SK-N-SH (cell line): Measurements from ENCODE around the gene PEDS1. TPM values are rescaled to one million over a fixed set of nuclear protein-coding genes. Genes with fewer than 3 reads are reported as not detected.

Source experiments
- CTCF ChIA-PET: fragments of 300-600, 350-600 bp; formaldehyde crosslinking; extraction: SDS; loops from one replicate; lab custom pipeline; 2021; lab: Yijun Ruan, JAX
- POLR2A ChIA-PET: fragments of 350-600 bp; sonication (Branson Sonifier 250); formaldehyde crosslinking; extraction: SDS; loops from one replicate; lab custom pipeline; 2020; ENCODE audit warnings: antibody characterized with exemption, inconsistent platforms; lab: Yijun Ruan, JAX
- DNase-seq: peaks from one replicate; pipeline ENCODE4 v3.0.0; 2012
- H2AFZ ChIP-seq: fragments of 200-600 bp; sonication (generic); 2 replicates; pipeline ENCODE4 v1.8.1; 2016; ENCODE audit warnings: antibody characterized with exemption, mild to moderate bottlenecking, low read depth
- H3F3A ChIP-seq: fragments of 200-600 bp; sonication (generic); replicated peaks from 2 replicates; pipeline ENCODE3; 2016; ENCODE audit warnings: antibody characterized with exemption, mild to moderate bottlenecking; ENCODE audit not compliant: insufficient read depth
- H3K27ac ChIP-seq, 2 experiments: fragments of 200-500 bp in 1 of 2; fragments of 200-600 bp in 1 of 2; sonication (Bioruptor generic) in 1 of 2; sonication (generic), shearing (Covaris generic) in 1 of 2; 2 replicates each; pipeline versions ENCODE4 v1.5.1 to v1.6.1; 2014 to 2016; ENCODE audit warnings: low read depth in 2 of 2, inconsistent platforms in 1 of 2, low read length in 1 of 2, mild to moderate bottlenecking in 1 of 2, mixed read lengths in 1 of 2
- H3K27me3 ChIP-seq: fragments of 200-600 bp; sonication (generic), shearing (Covaris generic); 2 replicates; pipeline ENCODE4 v1.6.1; 2016; ENCODE audit warnings: mixed run types; ENCODE audit not compliant: insufficient read depth
- H3K36me3 ChIP-seq, 2 experiments: fragments of 200-500 bp in 1 of 2; fragments of 200-600 bp in 1 of 2; sonication (Bioruptor generic) in 1 of 2; sonication (generic) in 1 of 2; replicated peaks in 1 of 2; 2 replicates each; pipeline versions ENCODE3 to v1.5.1; 2014 to 2016; ENCODE audit warnings: low read length in 1 of 2, mild to moderate bottlenecking in 1 of 2; ENCODE audit not compliant: insufficient read depth in 2 of 2, control insufficient read depth in 1 of 2
- H3K4me1 ChIP-seq, 2 experiments: fragments of 200-500 bp in 1 of 2; fragments of 200-600 bp in 1 of 2; sonication (Bioruptor generic) in 1 of 2; sonication (generic), shearing (Covaris generic) in 1 of 2; 2 replicates each; pipeline versions ENCODE4 v1.5.1 to v1.6.1; 2014 to 2016; ENCODE audit warnings: low read depth in 1 of 2, low read length in 1 of 2, mixed run types in 1 of 2; ENCODE audit not compliant: insufficient read depth in 2 of 2, control insufficient read depth in 1 of 2
- H3K4me2 ChIP-seq: fragments of 200-600 bp; sonication (generic), shearing (Covaris generic); 2 replicates; pipeline ENCODE4 v1.6.1; 2017; ENCODE audit warnings: mixed run types
- H3K4me3 ChIP-seq, 2 experiments: fragments of 200-500 bp in 1 of 2; fragments of 200-600 bp in 1 of 2; sonication (Bioruptor generic) in 1 of 2; sonication (generic), shearing (Covaris generic) in 1 of 2; 2 replicates each; pipeline versions ENCODE4 v1.5.1 to v1.8.1; 2014 to 2016; ENCODE audit warnings: low read depth in 2 of 2, inconsistent platforms in 1 of 2, low read length in 1 of 2, mild to moderate bottlenecking in 1 of 2, mixed read lengths in 1 of 2, moderate library complexity in 1 of 2
- H3K79me2 ChIP-seq: fragments of 200-600 bp; sonication (generic); 2 replicates; pipeline ENCODE4 v1.8.1; 2017; ENCODE audit warnings: mild to moderate bottlenecking; ENCODE audit not compliant: insufficient read depth
- H3K9ac ChIP-seq: fragments of 200-600 bp; sonication (generic); 2 replicates; pipeline ENCODE4 v1.6.1; 2017; ENCODE audit warnings: mixed run types
- H3K9me2 ChIP-seq: fragments of 200-600 bp; sonication (generic); 2 replicates; pipeline ENCODE4 v1.6.1; 2017; ENCODE audit warnings: mixed run types
- H3K9me3 ChIP-seq: fragments of 200-600 bp; sonication (generic); 2 replicates; pipeline ENCODE4 v1.6.1; 2017; ENCODE audit warnings: mixed run types, mild to moderate bottlenecking, moderate library complexity
- H4K20me1 ChIP-seq: fragments of 200-600 bp; sonication (generic); 2 replicates; pipeline ENCODE4 v1.6.1; 2017; ENCODE audit warnings: mild to moderate bottlenecking, mixed run types; ENCODE audit not compliant: insufficient read depth
- CHD2 ChIP-seq: fragments of 150-350 bp; IDR thresholded peaks from 2 replicates; pipeline ENCODE4 v1.6.1; 2018; ENCODE audit warnings: low read length; ENCODE audit not compliant: partially characterized antibody
- EZH2phosphoT487 ChIP-seq: fragments of 200-600 bp; sonication (generic); IDR thresholded peaks from 2 replicates; pipeline ENCODE4 v1.6.1; 2017; ENCODE audit warnings: low read depth, mixed run types, mild to moderate bottlenecking, antibody characterized with exemption, moderate library complexity, borderline replicate concordance
- FOXJ3 ChIP-seq: sonication (generic); formaldehyde crosslinking; IDR thresholded peaks from 2 replicates; pipeline ENCODE4 v1.5.1; 2020; ENCODE audit warnings: mild to moderate bottlenecking, missing genetic modification reagents
- FOXM1 ChIP-seq: IDR thresholded peaks from 2 replicates; pipeline ENCODE4 v1.4.0; 2012; ENCODE audit warnings: low read depth, mild to moderate bottlenecking
- MAX ChIP-seq: IDR thresholded peaks from 2 replicates; pipeline ENCODE4 v1.4.0; 2012; ENCODE audit warnings: low read depth
- MXI1 ChIP-seq: IDR thresholded peaks from 2 replicates; pipeline ENCODE4 v1.6.1; 2012; ENCODE audit warnings: mild to moderate bottlenecking, low read depth, low read length, improper control_type of control experiment
- NFIC ChIP-seq: IDR thresholded peaks from 2 replicates; pipeline ENCODE4 v1.4.0; 2012; ENCODE audit warnings: borderline replicate concordance
- POLR2AphosphoS5 ChIP-seq: IDR thresholded peaks from 2 replicates; pipeline ENCODE4 v1.6.1; 2012; ENCODE audit warnings: low read depth, low read length
- RAD21 ChIP-seq: IDR thresholded peaks from 2 replicates; pipeline ENCODE4 v1.6.1; 2012; ENCODE audit warnings: mild to moderate bottlenecking, low read length
- RCOR1 ChIP-seq: fragments of 150-350 bp; IDR thresholded peaks from 2 replicates; pipeline ENCODE4 v1.6.1; 2017; ENCODE audit warnings: antibody characterized with exemption, low read length
- REST ChIP-seq: IDR thresholded peaks from 2 replicates; pipeline ENCODE4 v1.6.1; 2012; ENCODE audit warnings: mild to moderate bottlenecking, low read depth, low read length, moderate library complexity
- RXRA ChIP-seq: IDR thresholded peaks from 2 replicates; pipeline ENCODE4 v1.4.0; 2012; ENCODE audit warnings: low read depth, mild to moderate bottlenecking, borderline replicate concordance
- SIN3A ChIP-seq: IDR thresholded peaks from 2 replicates; pipeline ENCODE4 v1.6.1; 2012; ENCODE audit warnings: low read depth, mild to moderate bottlenecking, low read length, moderate library complexity, borderline replicate concordance
- TEAD4 ChIP-seq: IDR thresholded peaks from 2 replicates; pipeline ENCODE4 v1.4.0; 2012; ENCODE audit warnings: mild to moderate bottlenecking, borderline replicate concordance; ENCODE audit not compliant: insufficient read depth
- USF1 ChIP-seq: IDR thresholded peaks from 2 replicates; pipeline ENCODE4 v1.4.0; 2012; ENCODE audit warnings: low read depth, borderline replicate concordance
- USF2 ChIP-seq: fragments of 150-350 bp; IDR thresholded peaks from 2 replicates; pipeline ENCODE4 v1.6.1; 2017; ENCODE audit warnings: antibody characterized with exemption, low read length, low read depth, borderline replicate concordance
- YY1 ChIP-seq: IDR thresholded peaks from 2 replicates; pipeline ENCODE4 v1.4.0; 2012; ENCODE audit warnings: low read depth, mild to moderate bottlenecking
- WGBS: methylation state at CpG from one replicate; pipeline ENCODE4 v1.1.6; 2017; ENCODE audit warnings: low lambda C conversion rate; 5-methylcytosine and 5-hydroxymethylcytosine counted together
- polyA plus RNA-seq, 3 experiments: library from polyadenylated mRNA; depleted of rRNA; stranded (reverse); fragments of >200 nt; gene quantifications; 2 replicates each; pipeline ENCODE4 v1.2.3, GENCODE V29; 2012

PEDS1 gene
- polyA plus RNA-seq, 1 of the 3 experiments (the other 2 are of a cell fraction): 18.3 TPM

- H3K9ac ChIP-seq: no peak overlapping the region
- POLR2A ChIA-PET: interaction anchor here (0.6 to 0.7 kb wide), 2 partner anchors 269 to 391 kb away, joined by 4 to 6 read pairs; no protein-coding TSS in a partner anchor
- no peak for DNase-seq
These were observed 43.4 kb upstream of the PEDS1 start for GRCh38 chr20:50196896-50197295.

GRCh38 chr20:50196248-50196647, 42.7 kb upstream of the PEDS1 start:
- peaks cover 0 to 9% of the 10 kb centered on the region in 2 experiments for H3K36me3 ChIP-seq
- peaks cover 4 to 19% of the 10 kb centered on the region in 2 experiments; a peak in 3 of 4 replicates for H3K4me1 ChIP-seq
- H3K9ac ChIP-seq: no peak overlapping the region
- no peaks in the 10 kb centered on the region for H3K9me2 ChIP-seq
- no peak overlapping the region for H3K4me3 ChIP-seq
- DNase-seq: no peak
- ChIA-PET CTCF (no interaction called here), POLR2A (interaction anchor here (0.7 kb wide), 1 partner anchor 392 kb away, joined by 6 read pairs; no protein-coding TSS in a partner anchor)
- WGBS: 92% methylated on average over 4 of the region's 4 CpGs
- peaks cover 3% of the 10 kb centered on the region for H3F3A ChIP-seq
- peaks cover 32% of the 10 kb centered on the region for H4K20me1 ChIP-seq
- H3K27me3 ChIP-seq: no peaks in the 10 kb centered on the region
- H2AFZ ChIP-seq: no peak overlapping the region
- no peak overlapping the region for H3K4me2 ChIP-seq
- peaks cover 36% of the 10 kb centered on the region for H3K79me2 ChIP-seq
- no peak overlapping the region; a peak in 1 of 4 replicates for H3K27ac ChIP-seq
- no peaks in the 10 kb centered on the region for H3K9me3 ChIP-seq
- TF ChIP-seq USF1 (no peak), YY1 (no peak), MAX (no peak), EZH2phosphoT487 (no peak), RAD21 (no peak), MXI1 (no peak), NFIC (no peak), RCOR1 (no peak), FOXJ3 (CRISPR knock-in tag) (no peak), FOXM1 (no peak), USF2 (no peak)

More at GRCh38 chr20:50196896-50197295, 43.4 kb upstream of the PEDS1 start:
- Histone ChIP-seq H3K9me2 (no peaks in the 10 kb centered on the region), H3F3A (no peaks in the 10 kb centered on the region), H3K4me2 (no peak overlapping the region), H4K20me1 (peaks cover 32% of the 10 kb centered on the region), H2AFZ (no peak overlapping the region), H3K27me3 (no peaks in the 10 kb centered on the region), H3K27ac (no peak overlapping the region), H3K9me3 (no peaks in the 10 kb centered on the region), H3K79me2 (peaks cover 30% of the 10 kb centered on the region), H3K36me3 (peaks cover 0 to 9% of the 10 kb centered on the region in 2 experiments), H3K4me3 (no peak overlapping the region), H3K4me1 (peaks cover 4 to 19% of the 10 kb centered on the region in 2 experiments; a peak in 3 of 4 replicates)
- no peak for TF ChIP-seq POLR2AphosphoS5
- TF ChIP-seq TEAD4: no peak
- no peak for TF ChIP-seq CHD2
- TF ChIP-seq YY1: no peak
- no peak for TF ChIP-seq USF1
- TF ChIP-seq RXRA: no peak
- TF ChIP-seq NFIC: no peak
- no peak for TF ChIP-seq REST
- no peak for TF ChIP-seq SIN3A
- 93% methylated on average over 6 of the region's 6 CpGs for WGBS
- CTCF ChIA-PET: interaction anchor here (1.0 kb wide), 1 partner anchor 268 kb away, joined by 3 read pairs; no protein-coding TSS in a partner anchor
